NCI-H2227 treated with DMSO at 0.1 percent for 48 hours (cell line): ENCODE results near the gene SLC38A8.

Experiments used
- DNase-seq: peaks from one replicate; lab custom pipeline; 2025; lab: John Stamatoyannopoulos, UW

SLC38A8 gene

DNA sequence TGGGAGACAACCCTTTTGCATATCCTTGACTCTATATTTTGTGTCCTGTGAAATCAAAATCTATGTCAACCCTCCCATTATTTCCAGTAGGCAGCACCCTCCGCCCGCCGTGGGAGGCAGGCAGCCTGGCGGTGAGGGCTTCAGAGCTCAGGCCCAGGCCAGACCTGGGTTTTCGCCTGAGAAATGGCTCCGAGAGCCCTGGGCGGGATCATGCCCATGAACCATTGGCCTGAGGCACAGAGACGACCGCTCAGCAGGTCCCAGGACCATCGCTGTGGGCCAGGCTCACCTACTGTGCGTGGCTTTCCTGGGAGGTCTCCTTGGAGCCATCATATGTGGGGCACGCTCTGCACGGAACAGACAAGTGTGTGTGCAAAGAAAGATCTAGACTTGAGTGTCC, 6.3 kb upstream of the SLC38A8 start:
- DNase-seq, result no peak

DNA sequence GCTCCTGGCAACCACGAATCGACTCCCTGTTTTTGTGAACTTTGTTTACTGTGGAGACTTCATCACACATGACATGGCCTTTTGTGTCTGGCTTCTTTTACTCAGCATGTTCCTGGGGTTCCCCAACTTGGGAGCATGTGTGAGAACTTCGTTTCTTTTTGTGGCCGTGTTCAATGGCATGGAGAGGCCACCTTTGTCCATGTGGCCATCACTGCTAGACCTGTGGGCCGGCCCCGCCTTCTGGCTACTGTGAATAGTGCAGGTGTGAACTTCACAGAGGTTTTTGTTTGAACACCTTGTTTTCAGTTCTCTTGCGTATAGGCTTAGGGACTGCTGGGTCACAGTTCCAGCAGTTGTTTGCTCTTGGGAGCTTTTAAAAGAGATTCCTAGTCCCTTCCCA, 5.7 kb upstream of the SLC38A8 start:
- no peak for DNase-seq

DNA sequence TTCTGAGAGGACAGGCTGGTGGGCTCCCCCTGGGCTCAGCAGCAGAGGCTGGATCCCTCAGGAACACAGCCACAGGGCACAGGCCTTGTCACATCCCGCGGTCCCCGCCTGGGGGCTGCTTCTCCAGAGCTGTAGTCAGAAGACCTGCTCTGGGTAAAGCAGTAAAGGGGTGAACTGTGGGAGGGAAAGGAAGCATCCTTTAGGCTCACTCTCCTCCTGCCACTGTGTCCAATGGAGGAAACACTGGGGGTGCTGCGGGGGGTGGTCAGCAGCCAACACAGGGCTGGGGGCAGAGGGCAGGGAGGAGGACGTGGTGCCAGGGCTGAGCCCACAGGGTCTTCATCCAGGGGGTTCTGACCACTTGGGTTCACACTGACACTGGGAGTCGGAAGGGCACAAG, 5.0 kb upstream of the SLC38A8 start:
- no peak for DNase-seq

DNA sequence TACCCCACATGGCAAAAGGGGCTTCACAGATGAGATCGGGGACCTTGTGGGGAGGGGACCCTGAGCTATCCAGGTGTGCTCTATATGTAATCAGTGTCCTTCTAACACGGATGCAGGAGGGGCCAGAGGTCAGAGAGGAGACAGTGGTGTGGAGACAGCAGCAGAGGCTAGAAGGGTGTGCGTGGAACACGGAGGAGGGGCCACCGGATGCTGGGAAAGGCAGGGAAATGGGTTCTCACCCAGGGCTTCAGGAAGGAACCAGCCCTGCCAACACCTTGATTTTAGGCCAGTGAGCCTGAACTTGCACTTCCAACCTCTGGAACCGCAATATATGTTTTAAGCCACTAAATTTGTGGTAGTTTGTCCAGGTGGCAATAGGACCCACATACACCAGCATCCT, 4.6 kb upstream of the SLC38A8 start:
- DNase-seq, result no peak

DNA sequence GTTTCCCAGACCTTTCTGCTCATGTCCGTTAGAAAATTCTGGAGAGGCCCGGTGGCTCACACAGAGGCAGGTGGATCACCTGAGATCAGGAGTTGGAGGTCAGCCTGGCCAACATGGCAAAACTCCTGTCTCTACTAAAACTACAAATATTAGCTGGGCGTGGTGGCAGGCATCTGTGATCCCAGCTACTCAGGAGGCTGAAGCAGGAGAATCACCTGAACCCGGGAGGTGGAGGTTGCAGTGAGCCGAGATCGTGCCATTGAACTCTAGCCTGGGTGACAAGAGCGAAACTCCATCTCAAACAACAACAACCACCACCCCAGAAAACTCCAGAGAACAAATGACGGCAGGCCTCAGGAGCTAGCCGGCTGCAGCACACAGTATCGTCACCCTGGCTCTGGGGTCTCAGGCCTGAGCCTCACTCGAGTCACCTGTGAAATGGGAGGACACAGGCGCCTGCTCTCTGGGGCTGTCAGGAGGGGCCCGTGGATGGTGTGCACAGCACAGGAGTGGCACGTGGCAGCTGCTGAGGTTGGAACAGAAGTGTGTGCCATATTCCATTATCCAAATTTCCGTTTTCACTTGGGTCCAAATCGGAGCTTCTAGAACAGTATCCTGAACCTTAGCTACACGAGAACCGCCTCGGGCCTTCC, 3.3 kb upstream of the SLC38A8 start:
- DNase-seq, result no peak

GRCh38 chr16:84045001-84045817, 2.6 kb upstream of the SLC38A8 start:
- DNase-seq, result no peak

DNA sequence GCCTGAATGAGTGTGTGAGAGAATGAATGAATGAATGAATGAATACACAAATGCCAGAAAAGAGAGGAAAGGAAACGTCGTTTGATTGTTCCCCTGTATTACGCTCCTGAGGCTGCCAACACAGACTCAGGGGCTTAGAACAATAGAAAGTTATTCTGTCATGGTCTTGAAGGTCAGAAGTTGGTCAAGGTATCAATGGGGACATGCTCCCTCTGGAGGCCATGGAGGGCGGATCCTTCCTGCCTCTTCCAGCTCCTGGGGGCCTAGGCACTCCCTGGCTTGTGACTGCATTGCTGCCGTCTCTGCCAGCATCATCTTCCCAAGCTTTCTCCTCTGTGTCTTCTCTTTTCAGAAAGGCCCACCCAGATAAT, 1.5 kb upstream of the SLC38A8 start:
- no peak for DNase-seq

DNA sequence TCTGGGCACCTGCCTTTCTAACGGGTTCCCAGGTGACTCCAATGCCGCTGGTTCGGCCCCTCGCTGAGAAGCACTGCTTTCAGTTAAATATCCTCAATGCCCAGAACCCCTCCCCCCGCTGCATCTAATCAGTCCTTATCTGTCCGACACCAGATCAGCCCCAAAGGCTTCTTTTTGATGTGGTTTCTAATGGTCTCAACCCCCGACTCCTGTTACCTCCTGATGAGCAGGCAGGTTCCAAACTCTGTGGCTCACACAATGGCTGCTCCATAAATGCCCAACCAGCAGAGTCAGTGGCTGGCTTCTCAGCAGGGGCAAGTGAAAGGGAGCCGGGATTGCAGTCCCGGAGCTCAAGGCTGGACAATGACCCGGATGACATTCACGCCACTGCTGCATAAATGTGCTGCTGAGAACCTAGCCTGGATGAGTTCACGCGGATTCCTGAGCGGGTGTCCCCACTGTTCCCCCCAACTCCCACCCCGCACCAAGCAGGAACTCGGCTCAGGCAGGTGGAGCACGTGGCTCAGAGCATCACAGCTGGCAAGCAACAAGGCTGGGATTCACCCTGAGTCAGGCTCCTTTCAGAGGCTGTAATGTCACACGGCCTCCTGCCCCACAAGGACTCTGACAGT, 1.0 kb upstream of the SLC38A8 start:
- DNase-seq, result no peak

DNA sequence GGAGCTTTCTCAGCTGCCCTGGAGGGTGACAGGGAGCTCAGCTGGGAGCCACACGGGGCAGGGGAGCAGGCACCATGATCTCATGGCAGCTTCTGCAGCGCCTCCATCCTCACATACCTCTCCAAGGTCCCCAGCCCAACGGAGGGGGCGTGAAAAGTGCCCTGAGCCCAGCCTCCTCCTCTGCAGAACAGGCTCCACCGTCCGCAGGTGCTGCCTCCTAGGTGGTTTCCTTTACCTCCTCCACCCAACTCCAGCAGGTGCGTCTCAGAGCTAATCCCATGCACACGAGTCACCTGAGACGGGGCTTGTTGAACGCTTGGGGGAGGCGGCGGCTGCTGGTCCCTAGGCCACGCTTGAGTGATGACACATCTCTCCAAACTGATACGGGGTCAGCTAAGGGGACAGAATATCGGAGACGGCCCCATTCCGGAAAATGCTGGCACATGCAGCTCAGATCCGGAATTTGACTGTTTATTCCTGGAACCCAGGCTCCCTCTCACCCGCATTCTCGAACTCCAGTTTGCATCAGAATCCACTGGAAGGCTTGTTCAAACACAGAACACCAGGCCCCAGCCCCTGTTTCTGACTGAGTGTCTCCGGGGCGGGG, 387 bp upstream of the SLC38A8 start:
- no peak for DNase-seq

DNA sequence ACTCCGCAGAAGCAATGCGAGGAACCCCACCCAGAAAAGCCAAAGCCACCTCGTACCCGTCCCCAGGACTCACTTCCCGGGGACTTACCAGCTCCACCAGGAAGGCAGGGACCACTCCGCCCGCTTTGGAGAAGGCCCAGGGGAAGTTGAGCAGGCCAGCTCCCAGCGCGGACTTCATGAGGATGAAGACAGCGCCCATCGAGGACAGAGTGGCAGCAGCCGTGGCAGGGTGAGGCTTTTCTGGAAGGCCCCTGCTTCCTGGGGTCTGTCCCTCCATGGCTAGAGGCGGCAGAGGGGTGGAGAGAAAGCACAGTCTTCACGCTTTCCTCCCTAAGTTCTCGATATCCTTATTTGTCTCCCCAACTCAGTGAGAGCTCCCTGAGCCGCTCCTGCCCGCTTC, 714 bp downstream of the SLC38A8 start:
- no peak for DNase-seq

GRCh38 chr16:84040823-84041820, 1.5 kb downstream of the SLC38A8 start:
- no peak for DNase-seq

- no peak for DNase-seq
Measured at GRCh38 chr16:84040226-84040822, 2.3 kb downstream of the SLC38A8 start.

GRCh38 chr16:84039696-84040095, 2.9 kb downstream of the SLC38A8 start:
- no peak for DNase-seq

- no peak for DNase-seq
Measured at GRCh38 chr16:84038469-84038868, 4.1 kb downstream of the SLC38A8 start.

- no peak for DNase-seq
Measured at GRCh38 chr16:84036982-84037425, 5.6 kb downstream of the SLC38A8 start.

DNA sequence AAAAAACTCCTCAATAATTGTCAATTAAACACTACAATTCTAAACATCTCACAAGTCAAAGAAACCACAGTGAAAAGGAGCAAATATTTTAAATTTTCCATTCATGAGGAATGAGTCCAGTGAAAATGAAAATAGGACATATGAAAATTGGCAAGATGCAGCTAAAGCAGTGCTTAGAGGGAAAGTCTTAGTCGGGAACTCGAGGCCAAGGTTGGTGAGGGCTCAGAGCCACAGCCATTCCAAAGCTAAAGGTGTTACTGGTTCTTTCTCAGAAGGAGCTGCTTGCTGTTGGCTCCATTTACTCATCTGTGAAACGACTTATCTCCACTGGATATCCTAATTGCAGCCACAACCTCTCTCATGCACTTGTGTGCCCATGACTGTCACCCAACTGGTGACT, 6.5 kb downstream of the SLC38A8 start:
- DNase-seq, result no peak

DNA sequence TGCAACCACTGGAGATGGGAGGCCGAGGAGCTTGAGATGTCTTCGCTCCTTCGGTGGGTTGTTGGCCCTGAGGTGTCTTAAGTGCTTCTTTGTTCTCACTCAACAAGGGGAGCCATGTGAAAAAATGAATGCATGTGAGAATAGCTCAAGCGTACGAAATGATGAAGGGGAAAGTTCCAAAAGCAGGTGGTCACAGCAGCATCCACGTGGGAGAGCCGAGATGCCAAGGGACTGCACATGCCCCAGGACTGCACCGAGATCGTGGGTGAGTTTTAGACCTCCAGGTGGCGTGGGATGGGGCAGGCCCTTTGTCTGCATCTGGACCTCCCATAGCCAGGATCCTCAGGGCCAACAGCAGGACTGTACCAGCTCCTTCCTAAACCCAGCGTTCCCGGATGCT, 8.1 kb downstream of the SLC38A8 start:
- DNase-seq, result no peak

DNA sequence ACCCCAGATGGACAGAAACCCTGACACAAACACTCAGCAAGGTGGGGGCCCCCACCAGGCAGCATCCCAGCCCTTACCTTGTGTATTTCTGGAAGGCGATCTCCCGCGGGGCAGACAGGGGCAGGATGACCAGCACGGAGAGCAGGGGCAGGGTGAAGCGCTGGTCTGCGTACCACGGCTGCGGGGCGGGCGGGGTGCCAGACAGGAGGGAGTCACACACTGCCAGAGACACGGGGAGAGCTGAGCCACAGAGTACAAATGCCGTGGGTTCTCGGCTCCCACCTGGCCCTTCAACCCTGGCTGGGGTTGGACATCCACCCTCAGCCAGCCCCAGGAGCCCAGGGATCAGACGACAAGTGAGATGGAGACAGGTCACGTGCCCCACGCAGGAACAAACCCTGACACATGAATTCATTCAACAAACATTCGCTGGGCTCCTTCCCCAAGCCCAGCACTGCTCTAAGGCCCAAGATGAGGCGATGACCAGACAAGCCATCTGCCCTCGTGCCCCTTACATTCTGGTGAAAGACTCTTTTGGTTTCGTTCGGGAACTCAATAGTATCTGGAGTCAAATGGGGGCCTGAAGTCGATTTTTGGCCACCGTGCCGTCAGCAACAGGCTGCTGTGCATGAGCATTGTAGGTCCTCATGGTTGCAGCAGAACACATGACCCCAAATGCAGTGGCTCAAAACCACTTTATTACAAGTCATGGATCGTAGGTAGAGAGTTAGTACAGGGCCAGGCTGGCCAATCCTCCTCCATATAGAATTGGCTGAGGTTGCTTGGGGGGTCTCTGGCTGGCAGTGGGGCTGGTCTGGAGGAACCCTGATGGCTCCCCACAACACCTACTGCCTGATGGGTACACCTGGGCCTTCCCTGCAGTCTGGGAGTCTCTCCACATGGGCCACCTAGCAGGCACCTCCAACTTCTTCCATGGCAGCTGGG, 9.1 kb downstream of the SLC38A8 start:
- no peak for DNase-seq

- DNase-seq, result peak; percentile 41
Measured at GRCh38 chr16:84032458-84033178, 10.0 kb downstream of the SLC38A8 start.
